GM19238 (cell line): ENCODE data around the gene NBL1.

Experiments
- DNase-seq: peaks from one replicate; pipeline ENCODE4 v3.0.0; 2011; ENCODE audit warnings: low spot score; ENCODE audit not compliant: insufficient read length

NBL1 gene, protein sequence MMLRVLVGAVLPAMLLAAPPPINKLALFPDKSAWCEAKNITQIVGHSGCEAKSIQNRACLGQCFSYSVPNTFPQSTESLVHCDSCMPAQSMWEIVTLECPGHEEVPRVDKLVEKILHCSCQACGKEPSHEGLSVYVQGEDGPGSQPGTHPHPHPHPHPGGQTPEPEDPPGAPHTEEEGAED

DNA sequence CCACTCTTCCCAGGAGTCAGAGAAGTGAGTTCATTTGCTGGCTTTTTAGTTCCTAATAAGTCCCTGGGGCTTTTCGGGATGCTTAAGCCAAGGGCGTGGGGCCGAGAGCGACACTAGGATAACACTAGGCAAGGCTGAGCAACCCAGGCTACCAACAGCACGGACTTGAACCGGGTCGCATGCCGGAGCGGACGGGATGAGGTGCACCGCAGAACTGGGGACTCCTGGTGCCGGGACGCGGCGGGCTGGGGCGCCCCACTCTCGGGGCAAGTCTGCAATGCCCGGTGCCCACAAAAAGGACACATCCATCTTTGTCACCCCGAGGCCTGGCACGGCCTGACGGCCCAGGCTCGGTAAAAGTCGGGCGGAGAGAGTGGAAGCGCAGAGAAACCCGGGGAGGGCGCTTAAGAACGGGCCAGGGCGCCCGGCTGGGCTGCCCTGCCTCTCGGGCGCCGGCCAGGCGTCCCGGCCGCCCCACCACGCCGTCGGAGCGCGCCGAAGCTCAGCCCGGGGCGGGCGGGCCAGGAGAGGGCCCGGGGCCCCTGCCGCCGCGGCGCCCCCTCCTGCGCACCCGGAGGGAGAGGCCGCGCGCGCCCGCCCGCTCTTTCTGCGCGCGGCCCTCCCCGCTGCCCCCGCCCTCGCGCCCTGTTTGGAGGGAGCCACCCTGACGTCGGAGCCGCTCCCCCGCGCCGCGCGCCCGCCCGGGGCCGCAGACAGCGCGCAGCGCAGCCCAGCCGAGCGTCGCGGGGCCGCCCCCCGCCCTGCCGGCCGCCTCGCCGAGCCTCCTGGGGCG is at the start of gene NBL1:
Gene NBL1 (plus strand): TSS at position 710 of the 793 bp plus-strand sequence. CDS start 10,720 bp downstream, outside the sequence.
- DNase-seq: peak; percentile 60

GRCh38 chr1:19596065-19596713 is 47.9 kb upstream of the NBL1 start:
- peak; percentile 5 for DNase-seq

GRCh38 chr1:19596714-19597495 is 47.2 kb upstream of the NBL1 start:
- DNase-seq: peak; percentile 79

- no peak for DNase-seq
Measured at GRCh38 chr1:19597496-19598309, 46.4 kb upstream of the NBL1 start.

DNA sequence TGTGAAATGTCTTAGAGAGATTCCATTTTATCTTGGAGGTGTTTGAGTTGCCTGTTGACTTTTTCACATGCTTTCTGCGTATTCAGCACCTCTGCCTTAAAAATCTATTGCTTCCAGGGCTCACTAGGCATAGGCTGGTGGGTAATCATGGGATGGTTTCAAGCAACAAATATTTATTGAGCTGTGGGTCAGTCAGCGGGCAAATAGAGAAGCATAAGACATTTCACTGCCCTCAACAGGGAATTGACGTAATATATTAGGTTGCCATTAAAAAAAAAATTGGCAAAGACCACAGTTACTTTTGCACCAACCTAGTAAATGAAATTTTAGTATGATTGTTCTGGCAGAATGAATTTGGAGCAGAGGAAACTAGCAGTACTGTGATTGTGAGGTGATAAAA is 44.3 kb upstream of the NBL1 start:
- DNase-seq: no peak

- no peak for DNase-seq
Measured at GRCh38 chr1:19602486-19602885, 41.6 kb upstream of the NBL1 start.

DNA sequence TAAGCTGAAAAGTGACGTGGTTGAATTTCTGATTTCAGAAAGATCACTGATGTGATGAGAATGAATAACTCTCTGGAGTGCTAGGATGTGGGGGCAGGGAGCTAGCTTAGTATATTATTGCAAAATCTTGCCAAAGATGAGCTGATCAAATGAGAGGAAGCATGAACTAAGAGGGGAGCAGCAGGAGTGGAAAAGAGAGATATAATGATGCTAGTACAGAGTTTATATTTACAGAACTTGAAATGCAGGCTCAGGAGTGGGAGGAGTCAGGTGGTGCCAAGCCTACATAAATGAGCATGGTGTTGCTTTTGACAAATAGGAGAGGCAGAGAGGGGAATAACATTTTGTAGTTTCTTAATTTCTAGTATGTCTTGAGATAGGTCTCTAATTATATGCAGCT is 38.1 kb upstream of the NBL1 start:
- no peak for DNase-seq

DNA sequence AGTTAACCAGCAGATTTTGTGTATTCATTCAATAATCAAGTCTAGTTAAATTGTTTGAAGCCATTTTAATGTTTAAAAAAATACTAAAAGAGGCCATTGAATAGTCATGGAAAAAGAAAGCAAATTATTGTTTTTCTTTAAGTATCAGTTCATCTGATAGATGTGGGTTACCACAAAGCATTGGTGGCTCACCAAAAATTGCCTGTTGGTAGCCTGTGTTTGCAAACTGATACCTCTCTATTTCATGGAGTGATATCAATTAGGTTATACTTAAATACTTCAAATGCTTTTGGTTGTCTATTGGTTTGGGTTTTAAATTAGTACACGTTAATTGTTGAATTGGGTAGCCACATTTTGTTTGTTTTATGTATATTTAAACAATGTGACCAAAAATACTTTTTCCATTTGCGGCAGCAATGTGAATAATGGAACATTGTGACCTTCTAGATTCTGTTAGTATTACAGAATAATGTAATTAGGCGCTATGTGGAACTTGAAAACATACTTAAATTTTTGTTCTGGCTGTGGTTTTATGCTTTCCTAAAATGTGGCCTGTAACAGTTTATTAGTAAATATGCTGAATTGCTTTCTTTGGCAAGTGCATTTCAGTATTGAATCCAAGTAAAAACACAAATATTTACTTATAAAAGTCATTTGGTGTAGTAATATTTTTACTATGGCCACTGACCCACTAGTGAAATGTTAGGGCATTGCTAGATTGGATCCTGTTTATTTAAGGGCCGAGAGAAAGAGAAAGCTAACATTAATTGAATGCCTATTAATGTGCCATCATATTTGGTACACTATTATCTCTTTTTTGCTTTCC is 37.1 kb upstream of the NBL1 start:
- no peak for DNase-seq

DNA sequence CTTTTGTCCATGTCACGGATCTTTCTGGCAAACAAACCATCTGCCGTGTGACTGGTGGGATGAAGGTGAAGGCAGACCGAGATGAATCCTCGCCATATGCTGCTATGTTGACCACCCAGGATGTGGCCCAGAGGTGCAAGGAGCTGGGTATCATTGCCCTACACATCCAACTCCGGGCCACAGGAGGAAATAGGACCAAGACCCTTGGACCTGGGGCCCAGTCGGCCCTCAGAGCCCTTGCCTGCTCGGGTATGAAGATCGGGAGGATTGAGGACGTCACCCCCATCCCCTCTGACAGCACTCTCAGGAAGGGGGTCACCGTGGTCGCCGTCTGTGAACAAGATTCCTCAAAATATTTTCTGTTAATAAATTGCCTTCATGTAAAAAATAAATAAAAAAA is 35.9 kb upstream of the NBL1 start:
- DNase-seq: no peak

- no peak for DNase-seq
Measured at GRCh38 chr1:19610282-19610981, 33.7 kb upstream of the NBL1 start.

GRCh38 chr1:19612530-19612929 is 31.6 kb upstream of the NBL1 start:
- no peak for DNase-seq

GRCh38 chr1:19613171-19613703 is 30.9 kb upstream of the NBL1 start:
- DNase-seq: no peak

- DNase-seq: no peak
Measured at GRCh38 chr1:19615438-19615837, 28.7 kb upstream of the NBL1 start.

DNA sequence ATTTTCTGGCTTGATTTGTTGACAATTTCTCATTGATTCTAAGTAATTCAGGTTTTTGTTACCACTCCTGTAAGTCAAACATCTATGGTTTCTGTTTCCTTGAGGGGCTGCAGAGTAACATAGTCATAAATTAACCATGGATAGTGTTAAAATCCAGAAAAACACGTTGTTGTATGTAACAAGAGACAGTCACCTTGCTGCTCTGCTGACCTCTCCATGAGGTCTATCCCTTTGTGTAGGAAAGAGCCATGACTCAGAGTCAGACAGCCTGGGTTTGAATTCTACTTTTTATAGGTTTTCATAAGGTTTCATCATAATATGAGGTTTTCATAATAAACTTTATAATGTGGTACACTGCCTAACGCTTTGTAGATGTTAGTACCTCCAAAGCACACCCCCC is 27.6 kb upstream of the NBL1 start:
- DNase-seq: no peak

DNA sequence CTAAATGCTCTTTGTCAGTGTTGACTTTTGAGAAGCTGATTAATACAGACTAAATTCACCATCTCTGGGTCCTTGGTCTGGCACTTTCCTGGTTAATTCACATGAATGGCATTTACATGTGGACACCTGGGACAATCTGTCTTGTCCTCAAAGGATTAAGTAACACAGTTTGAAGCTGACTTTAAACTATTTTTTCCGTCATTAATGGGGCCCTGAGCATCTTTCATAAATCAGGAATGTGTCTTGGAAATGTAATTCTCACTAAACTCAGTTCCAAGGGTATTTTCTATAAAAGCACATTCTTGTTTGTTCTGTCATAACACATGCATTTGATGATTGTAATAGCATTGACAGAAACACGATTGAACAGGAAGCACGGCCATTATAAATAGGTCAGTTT is 26.7 kb upstream of the NBL1 start:
- DNase-seq: no peak

- DNase-seq: no peak
Measured at GRCh38 chr1:19618428-19618827, 25.7 kb upstream of the NBL1 start.

GRCh38 chr1:19619697-19620384 is 24.3 kb upstream of the NBL1 start:
- DNase-seq: no peak

DNA sequence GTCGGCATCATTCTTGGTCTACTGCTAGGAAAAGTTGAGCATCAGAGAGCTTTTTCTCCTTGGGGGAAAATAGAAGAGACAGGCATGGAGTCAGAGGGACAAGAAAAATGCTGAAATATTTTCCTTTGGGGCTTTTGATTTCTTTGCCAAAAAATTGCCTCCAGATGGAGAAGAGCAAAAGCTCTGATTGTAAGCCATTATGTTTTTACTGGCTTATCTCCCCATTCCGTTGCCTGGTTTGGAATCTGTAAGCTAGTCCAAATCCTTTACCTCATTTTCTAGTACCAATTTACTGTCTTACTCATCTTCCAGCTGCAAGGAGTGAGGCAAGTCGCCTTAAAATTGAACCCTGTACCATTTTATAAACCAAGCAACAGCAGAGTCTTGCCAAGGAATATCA is 23.3 kb upstream of the NBL1 start:
- no peak for DNase-seq
